ENCODE measurements around the gene NEXN. TPM values are rescaled to one million over a fixed set of nuclear protein-coding genes. Genes with fewer than 3 reads are reported as not detected.

Gene NEXN
- total and polyA plus RNA-seq, 2 of the 13 experiments (the other 11 are each of a cell fraction or from before 2014, with no cell fraction given): 0.07 to 0.97 TPM

- TF ChIP-seq PRDM10 (CRISPR knock-in tag; IDR thresholded peaks at IDR 0.05; ENCODE audit: low read depth) (no peak), GTF2F1 (IDR thresholded peaks at IDR 0.05; ENCODE audit: low read length) (no peak), CENPX (CRISPR knock-in tag; IDR thresholded peaks at IDR 0.05) (no peak), CEBPZ (IDR thresholded peaks at IDR 0.05; ENCODE audit: low read length) (no peak), PHF8 (CRISPR knock-in tag; IDR thresholded peaks at IDR 0.05) (peak; percentile 85), ZNF7 (CRISPR knock-in tag; IDR thresholded peaks at IDR 0.05) (no peak), NPAS2 (CRISPR knock-in tag; IDR thresholded peaks at IDR 0.05; ENCODE audit: borderline replicate concordance) (no peak), KDM6A (CRISPR knock-in tag; IDR thresholded peaks at IDR 0.05; ENCODE audit: low read depth) (no peak), ZNF431 (CRISPR knock-in tag; IDR thresholded peaks at IDR 0.05; ENCODE audit: borderline replicate concordance, low read depth) (peak; percentile 52; the same call in 1 of the 2 replicates), NRL (CRISPR knock-in tag; IDR thresholded peaks at IDR 0.05; ENCODE audit: borderline replicate concordance) (no peak; the same call in none of the 2 replicates), ZNF446 (CRISPR knock-in tag; IDR thresholded peaks at IDR 0.05) (no peak), EZH2 (conservative IDR thresholded peaks at IDR 0.05; ENCODE audit: low read depth, low read length) (no peak), GATAD1 (CRISPR knock-in tag; IDR thresholded peaks at IDR 0.05) (peak; percentile 79), ZNF891 (CRISPR knock-in tag; IDR thresholded peaks at IDR 0.05) (peak; percentile 40; the same call in 1 of the 2 replicates), E2F1 (CRISPR knock-in tag; IDR thresholded peaks at IDR 0.05) (0 out of 2 replicates have a peak, but pooled peaks have one; percentile 45), ZNF781 (CRISPR knock-in tag; IDR thresholded peaks at IDR 0.05; ENCODE audit: borderline replicate concordance, not compliant biosample characterization) (no peak), MLX (CRISPR knock-in tag; IDR thresholded peaks at IDR 0.05) (no peak; the same call in 1 of the 2 replicates), SOX5 (CRISPR knock-in tag; IDR thresholded peaks at IDR 0.05; ENCODE audit: borderline replicate concordance) (no peak)
- TF ChIP-seq, protein P1, sequence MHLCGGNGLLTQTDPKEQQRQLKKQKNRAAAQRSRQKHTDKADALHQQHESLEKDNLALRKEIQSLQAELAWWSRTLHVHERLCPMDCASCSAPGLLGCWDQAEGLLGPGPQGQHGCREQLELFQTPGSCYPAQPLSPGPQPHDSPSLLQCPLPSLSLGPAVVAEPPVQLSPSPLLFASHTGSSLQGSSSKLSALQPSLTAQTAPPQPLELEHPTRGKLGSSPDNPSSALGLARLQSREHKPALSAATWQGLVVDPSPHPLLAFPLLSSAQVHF (CRISPR knock-in tag; IDR thresholded peaks at IDR 0.05): 0 out of 2 replicates have a peak, but pooled peaks have one; percentile 49
Observed at GRCh38 chr1:77978969-77979876, 90.8 kb downstream of the NEXN start, which contains the start of gene FUBP1 (continued).

Measured in HepG2 (cell line).